Measurements from ENCODE around the gene ZNF804A.

The ZNF804A gene

DNA sequence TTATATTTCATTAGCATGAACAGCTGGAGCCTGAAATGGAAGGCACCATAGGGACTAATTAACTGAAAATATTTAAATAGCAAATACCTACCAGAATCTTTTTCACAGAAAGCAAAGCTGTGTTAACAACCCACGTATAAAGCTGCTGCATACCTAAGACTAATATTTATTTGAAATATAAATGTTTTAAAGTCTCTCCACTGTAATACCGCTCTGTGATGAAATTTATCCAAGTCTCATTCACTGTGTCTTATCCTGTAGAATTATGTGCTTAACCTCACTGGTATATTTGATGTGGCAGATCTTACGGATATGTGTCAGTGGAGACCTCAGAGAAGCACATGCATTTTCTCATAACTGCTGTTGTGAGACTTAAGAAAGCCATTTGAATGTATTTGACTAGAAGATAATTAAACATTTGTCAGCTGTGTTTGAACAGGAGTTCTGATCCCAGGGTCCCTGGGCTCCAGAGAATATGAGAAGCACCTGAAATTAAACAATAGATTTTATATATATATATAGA, 373.3 kb downstream of the ZNF804A start:
- no peak for DNase-seq
